Mesothelial cell of epicardium (in vitro differentiated cells): ENCODE measurements around the gene OR8B2. TPM values are rescaled to one million over a fixed set of nuclear protein-coding genes. Genes with fewer than 3 reads are reported as not detected.

Experiments
- DNase-seq, 2 experiments: peaks; one replicate each; pipeline ENCODE4 v3.0.0; 2021; ENCODE audit warnings: low spot score in 2 of 2; ENCODE audit not compliant: unreplicated experiment in 2 of 2
- H3K27ac Mint-ChIP-seq: 2 replicates; pipeline ENCODE4 v1.8.0; 2021; ENCODE audit warnings: mixed read lengths
- H3K27me3 Mint-ChIP-seq: 2 replicates; pipeline ENCODE4 v1.8.0; 2021; ENCODE audit warnings: low read depth, mixed read lengths
- H3K36me3 Mint-ChIP-seq: 2 replicates; pipeline ENCODE4 v1.8.0; 2021; ENCODE audit warnings: mixed read lengths
- H3K4me1 Mint-ChIP-seq: 2 replicates; pipeline ENCODE4 v1.8.0; 2021; ENCODE audit warnings: mixed read lengths
- H3K4me3 Mint-ChIP-seq: 2 replicates; pipeline ENCODE4 v1.8.0; 2021; ENCODE audit warnings: mild to moderate bottlenecking, moderate library complexity, mixed read lengths
- H3K9me3 Mint-ChIP-seq: 2 replicates; pipeline ENCODE4 v1.8.0; 2021; ENCODE audit warnings: mixed read lengths
- total RNA-seq: library from RNA; stranded (reverse); gene quantifications from 3 replicates; pipeline ENCODE4 v1.2.1, GENCODE V29; 2021
- TF ChIP-seq, protein P1 (sequence below): fragments of 200-600 bp; sonication (generic); IDR thresholded peaks from one replicate; pipeline ENCODE4 v1.5.0; 2021; ENCODE audit warnings: antibody characterized with exemption; ENCODE audit not compliant: unreplicated experiment

Gene OR8B2
- total RNA-seq, 1 donor from 2014 or later: not detected

DNA sequence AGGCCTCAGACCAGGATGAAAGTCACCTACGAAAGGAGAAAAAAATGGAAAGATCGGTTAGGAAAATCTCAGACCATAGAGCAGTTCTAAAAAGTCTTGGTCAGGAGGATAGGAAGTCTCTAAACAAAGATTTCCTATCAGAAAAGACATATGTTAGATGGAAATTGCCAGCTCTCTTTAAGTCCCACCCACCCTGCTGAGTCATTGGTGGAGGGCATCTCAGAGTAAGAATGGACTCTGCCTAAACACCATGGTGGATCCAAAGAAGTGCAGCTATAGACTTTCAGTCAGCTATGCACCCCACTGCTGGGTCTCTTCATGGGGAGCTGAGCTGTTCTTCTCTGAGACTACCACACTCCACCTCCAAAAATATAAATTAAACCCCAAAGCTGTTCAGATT, 3.7 kb downstream of the OR8B2 start:
- H3K4me1 Mint-ChIP-seq: no peaks in the 10 kb centered on the region
- H3K9me3 Mint-ChIP-seq: no peaks in the 10 kb centered on the region
- no peak overlapping the region for H3K27ac Mint-ChIP-seq
- H3K4me3 Mint-ChIP-seq: no peak overlapping the region
- H3K36me3 Mint-ChIP-seq: no peaks in the 10 kb centered on the region
- H3K27me3 Mint-ChIP-seq: peaks cover 5% of the 10 kb centered on the region
- TF ChIP-seq, protein P1, sequence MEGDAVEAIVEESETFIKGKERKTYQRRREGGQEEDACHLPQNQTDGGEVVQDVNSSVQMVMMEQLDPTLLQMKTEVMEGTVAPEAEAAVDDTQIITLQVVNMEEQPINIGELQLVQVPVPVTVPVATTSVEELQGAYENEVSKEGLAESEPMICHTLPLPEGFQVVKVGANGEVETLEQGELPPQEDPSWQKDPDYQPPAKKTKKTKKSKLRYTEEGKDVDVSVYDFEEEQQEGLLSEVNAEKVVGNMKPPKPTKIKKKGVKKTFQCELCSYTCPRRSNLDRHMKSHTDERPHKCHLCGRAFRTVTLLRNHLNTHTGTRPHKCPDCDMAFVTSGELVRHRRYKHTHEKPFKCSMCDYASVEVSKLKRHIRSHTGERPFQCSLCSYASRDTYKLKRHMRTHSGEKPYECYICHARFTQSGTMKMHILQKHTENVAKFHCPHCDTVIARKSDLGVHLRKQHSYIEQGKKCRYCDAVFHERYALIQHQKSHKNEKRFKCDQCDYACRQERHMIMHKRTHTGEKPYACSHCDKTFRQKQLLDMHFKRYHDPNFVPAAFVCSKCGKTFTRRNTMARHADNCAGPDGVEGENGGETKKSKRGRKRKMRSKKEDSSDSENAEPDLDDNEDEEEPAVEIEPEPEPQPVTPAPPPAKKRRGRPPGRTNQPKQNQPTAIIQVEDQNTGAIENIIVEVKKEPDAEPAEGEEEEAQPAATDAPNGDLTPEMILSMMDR: no peak
- DNase-seq: no peak

- no peak overlapping the region for H3K27ac Mint-ChIP-seq
- no peaks in the 10 kb centered on the region for H3K4me1 Mint-ChIP-seq
- TF ChIP-seq, protein P1: no peak
- no peak for DNase-seq
- H3K4me3 Mint-ChIP-seq: no peak overlapping the region
- H3K27me3 Mint-ChIP-seq: peaks cover 8% of the 10 kb centered on the region
- H3K36me3 Mint-ChIP-seq: no peaks in the 10 kb centered on the region
- H3K9me3 Mint-ChIP-seq: peaks cover 3% of the 10 kb centered on the region
Observed at GRCh38 chr11:124376280-124376679, 8.0 kb downstream of the OR8B2 start.

- Mint-ChIP-seq H3K36me3 (no peaks in the 10 kb centered on the region), H3K27ac (no peak overlapping the region), H3K4me3 (no peak overlapping the region), H3K4me1 (no peaks in the 10 kb centered on the region), H3K27me3 (peaks cover 29% of the 10 kb centered on the region), H3K9me3 (no peaks in the 10 kb centered on the region)
- TF ChIP-seq, protein P1: no peak
- DNase-seq: no peak
Observed at GRCh38 chr11:124359566-124359965, 24.7 kb downstream of the OR8B2 start.

GRCh38 chr11:124346311-124346955, 37.9 kb downstream of the OR8B2 start:
- no peaks in the 10 kb centered on the region for H3K27me3 Mint-ChIP-seq
- H3K4me3 Mint-ChIP-seq: no peak overlapping the region
- H3K36me3 Mint-ChIP-seq: no peaks in the 10 kb centered on the region
- H3K4me1 Mint-ChIP-seq: no peaks in the 10 kb centered on the region
- TF ChIP-seq, protein P1: no peak
- H3K27ac Mint-ChIP-seq: no peak overlapping the region
- DNase-seq: no peak
- peaks cover 49% of the 10 kb centered on the region for H3K9me3 Mint-ChIP-seq

GRCh38 chr11:124344346-124344745, 40.0 kb downstream of the OR8B2 start:
- H3K9me3 Mint-ChIP-seq: peaks cover 35% of the 10 kb centered on the region
- TF ChIP-seq, protein P1: no peak
- no peak overlapping the region for H3K4me3 Mint-ChIP-seq
- no peaks in the 10 kb centered on the region for H3K27me3 Mint-ChIP-seq
- H3K4me1 Mint-ChIP-seq: no peaks in the 10 kb centered on the region
- DNase-seq: no peak
- no peaks in the 10 kb centered on the region for H3K36me3 Mint-ChIP-seq
- no peak overlapping the region for H3K27ac Mint-ChIP-seq

DNA sequence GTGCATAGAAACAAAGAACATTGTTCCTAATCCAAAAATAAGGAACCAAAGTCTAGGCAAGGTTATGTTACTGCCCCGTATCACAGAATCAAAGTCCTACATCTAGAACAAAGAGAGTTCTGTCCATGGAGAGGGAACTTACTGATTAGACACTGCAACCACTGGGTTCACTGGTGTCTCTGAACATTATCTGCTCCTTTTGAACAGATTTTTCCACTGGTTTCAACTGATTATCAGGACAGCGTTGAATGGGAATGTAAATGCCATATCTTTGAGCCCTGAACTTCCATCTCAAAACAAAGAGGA, 44.2 kb downstream of the OR8B2 start:
- no peaks in the 10 kb centered on the region for H3K36me3 Mint-ChIP-seq

More for the DNA sequence above, 44.2 kb downstream of the OR8B2 start:
- TF ChIP-seq, protein P1: no peak
- peaks cover 6% of the 10 kb centered on the region for H3K9me3 Mint-ChIP-seq
- no peaks in the 10 kb centered on the region for H3K27me3 Mint-ChIP-seq
- no peak overlapping the region for H3K27ac Mint-ChIP-seq
- no peak overlapping the region for H3K4me3 Mint-ChIP-seq
- no peak for DNase-seq
- no peaks in the 10 kb centered on the region for H3K4me1 Mint-ChIP-seq
